ENCODE measurements around the gene DNALI1. TPM values are rescaled to one million over a fixed set of nuclear protein-coding genes. Genes with fewer than 3 reads are reported as not detected.
"Not testable (repeated sequence)": the region's sequence is repeated elsewhere in the genome, so short reads cannot be mapped to it uniquely, and the experiment has no call there.

Gene DNALI1
- total RNA-seq = not detected

- Mint-ChIP-seq H3K36me3 (ENCODE audit: insufficient read depth) (peaks cover 11% of the 10 kb centered on the region), H3K9me3 (no peaks in the 10 kb centered on the region), H3K4me3 (no peak within 1 kb of the TSS), H3K4me1 (ENCODE audit: low read depth) (peaks cover 20% of the 10 kb centered on the region), H3K27me3 (ENCODE audit: low read depth) (peaks cover 3% of the 10 kb centered on the region)
- ATAC-seq (no peak), DNase-seq (no peak)
Observed at GRCh38 chr1:37556712-37557196, at the start of gene DNALI1. TSS of gene DNALI1 (plus strand) at chr1:37556940. CDS start at chr1:37556995, 55 bp downstream.

DNA sequence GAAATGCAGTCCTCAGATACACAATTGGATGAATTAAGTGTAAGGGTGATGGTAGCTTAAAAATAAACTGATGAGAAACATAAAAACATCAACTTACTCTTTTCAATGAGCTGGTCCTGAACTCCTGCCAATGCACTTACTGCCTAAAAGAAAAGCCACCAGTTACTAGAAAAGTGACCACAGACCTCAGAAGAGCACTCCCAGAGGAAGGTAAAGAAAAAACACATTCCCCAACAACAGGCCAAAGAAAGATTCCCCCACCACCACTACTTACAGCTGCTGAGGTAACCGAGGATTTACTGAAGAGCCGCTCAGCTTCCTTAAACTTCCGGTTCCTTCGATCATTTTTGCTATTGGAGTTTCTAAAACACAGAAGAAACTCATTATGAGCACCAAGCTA lies 47.6 kb upstream of the DNALI1 start:
- peaks cover 37% of the 10 kb centered on the region for H3K4me1 Mint-ChIP-seq (ENCODE audit: low read depth)
- no peak for ATAC-seq
- H3K9me3 Mint-ChIP-seq = no peaks in the 10 kb centered on the region
- no peak overlapping the region for H3K4me3 Mint-ChIP-seq
- H3K36me3 Mint-ChIP-seq (ENCODE audit: insufficient read depth) = peaks cover 44% of the 10 kb centered on the region
- no peak for DNase-seq
- no peaks in the 10 kb centered on the region for H3K27me3 Mint-ChIP-seq (ENCODE audit: low read depth)

- Mint-ChIP-seq H3K4me3 (peak overlapping the region; percentile 99), H3K36me3 (ENCODE audit: insufficient read depth) (peaks cover 23% of the 10 kb centered on the region), H3K9me3 (no peaks in the 10 kb centered on the region), H3K4me1 (ENCODE audit: low read depth) (peaks cover 44% of the 10 kb centered on the region), H3K27me3 (ENCODE audit: low read depth) (no peaks in the 10 kb centered on the region)
- DNase-seq (peak; percentile 66), ATAC-seq (peak; percentile 38 to 41)
Observed at GRCh38 chr1:37513795-37514349, 42.9 kb upstream of the DNALI1 start.

GRCh38 chr1:37514350-37515184 lies 42.2 kb upstream of the DNALI1 start, which contains the start of gene MEAF6:
TSS of gene MEAF6 (minus strand) at chr1:37514766. CDS start at chr1:37514746, 20 bp downstream.
- H3K9me3 Mint-ChIP-seq = no peaks in the 10 kb centered on the region
- peaks cover 45% of the 10 kb centered on the region for H3K4me1 Mint-ChIP-seq (ENCODE audit: low read depth)
- DNase-seq (peak; percentile 79), ATAC-seq (peak; percentile 94)
- H3K36me3 Mint-ChIP-seq (ENCODE audit: insufficient read depth) = peaks cover 17% of the 10 kb centered on the region
- peak within 1 kb of the TSS; percentile 99 for H3K4me3 Mint-ChIP-seq
- H3K27me3 Mint-ChIP-seq (ENCODE audit: low read depth) = no peaks in the 10 kb centered on the region

- no peaks in the 10 kb centered on the region for H3K9me3 Mint-ChIP-seq
- H3K4me3 Mint-ChIP-seq = peak overlapping the region; percentile 88
- no peaks in the 10 kb centered on the region for H3K27me3 Mint-ChIP-seq (ENCODE audit: low read depth)
- ATAC-seq = peak in 1 of 2 donors; percentile 1
- no peak for DNase-seq
- H3K36me3 Mint-ChIP-seq (ENCODE audit: insufficient read depth) = peaks cover 17% of the 10 kb centered on the region
- H3K4me1 Mint-ChIP-seq (ENCODE audit: low read depth) = peaks cover 46% of the 10 kb centered on the region
Observed at GRCh38 chr1:37515185-37516034, 41.3 kb upstream of the DNALI1 start.

- Mint-ChIP-seq H3K9me3 (no peaks in the 10 kb centered on the region), H3K36me3 (ENCODE audit: insufficient read depth) (peaks cover 8% of the 10 kb centered on the region), H3K27me3 (ENCODE audit: low read depth) (no peaks in the 10 kb centered on the region)
Observed at GRCh38 chr1:37517569-37517968, 39.2 kb upstream of the DNALI1 start.

GRCh38 chr1:37518241-37518640 lies 38.5 kb upstream of the DNALI1 start:
- peaks cover 26% of the 10 kb centered on the region for H3K4me1 Mint-ChIP-seq (ENCODE audit: low read depth)
- H3K9me3 Mint-ChIP-seq; H3K4me3 Mint-ChIP-seq; DNase-seq; H3K27me3 Mint-ChIP-seq (ENCODE audit: low read depth); ATAC-seq; H3K36me3 Mint-ChIP-seq (ENCODE audit: insufficient read depth): not testable (repeated sequence)

More at GRCh38 chr1:37517569-37517968, 39.2 kb upstream of the DNALI1 start:
- ATAC-seq (no peak), DNase-seq (no peak)
- Mint-ChIP-seq H3K4me1 (ENCODE audit: low read depth) (peaks cover 32% of the 10 kb centered on the region), H3K4me3 (no peak overlapping the region)

DNA sequence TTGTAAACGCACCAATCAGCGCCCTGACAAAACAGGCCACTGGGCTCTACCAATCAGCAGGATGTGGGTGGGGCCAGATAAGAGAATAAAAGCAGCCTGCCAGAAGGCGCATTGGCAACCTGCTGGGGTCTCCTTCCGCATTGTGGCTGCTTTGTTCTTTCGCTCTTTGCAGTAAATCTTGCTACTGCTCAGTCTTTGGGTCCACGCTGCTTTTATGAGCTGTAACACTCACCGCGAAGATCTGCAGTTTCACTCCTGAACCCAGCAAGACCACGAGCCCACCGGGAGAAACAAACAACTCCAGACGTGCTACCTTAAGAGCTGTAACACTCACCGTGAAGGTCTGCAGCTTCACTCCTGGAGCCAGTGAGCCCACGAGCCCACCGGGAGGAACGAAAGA lies 37.8 kb upstream of the DNALI1 start:
- DNase-seq = peak; percentile 30
- not testable (repeated sequence) for H3K27me3 Mint-ChIP-seq (ENCODE audit: low read depth); H3K36me3 Mint-ChIP-seq (ENCODE audit: insufficient read depth); H3K9me3 Mint-ChIP-seq; ATAC-seq
- Mint-ChIP-seq H3K4me3 (peak overlapping the region; percentile 80), H3K4me1 (ENCODE audit: low read depth) (peaks cover 20% of the 10 kb centered on the region)

DNA sequence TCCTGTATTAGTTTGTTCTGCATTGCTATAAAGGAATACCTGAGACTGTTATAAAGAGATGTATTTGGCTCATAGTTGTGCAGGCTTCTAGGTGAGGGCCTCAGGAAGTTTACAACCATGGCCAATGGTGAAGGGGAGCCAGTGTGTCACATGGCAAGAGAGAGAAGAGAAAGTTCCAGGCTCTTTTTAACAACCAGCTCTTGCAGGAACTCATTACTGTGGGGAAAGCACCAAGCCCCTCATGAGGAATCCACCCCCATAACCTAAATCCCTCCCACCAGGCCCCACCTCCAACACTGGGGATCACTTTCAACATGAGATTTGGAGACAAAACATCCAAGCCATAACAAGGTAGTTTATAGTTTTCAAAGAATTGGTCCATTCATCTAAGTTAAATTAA lies 37.1 kb upstream of the DNALI1 start:
- Mint-ChIP-seq H3K9me3 (no peaks in the 10 kb centered on the region), H3K4me1 (ENCODE audit: low read depth) (peaks cover 20% of the 10 kb centered on the region), H3K36me3 (ENCODE audit: insufficient read depth) (no peaks in the 10 kb centered on the region), H3K4me3 (peak overlapping the region; percentile 80), H3K27me3 (ENCODE audit: low read depth) (no peaks in the 10 kb centered on the region)
- ATAC-seq = peak; percentile 23 to 31
- no peak for DNase-seq

- H3K36me3 Mint-ChIP-seq (ENCODE audit: insufficient read depth); H3K4me1 Mint-ChIP-seq (ENCODE audit: low read depth); H3K27me3 Mint-ChIP-seq (ENCODE audit: low read depth): not testable (repeated sequence)
Observed at GRCh38 chr1:37529888-37530287, 26.9 kb upstream of the DNALI1 start.

GRCh38 chr1:37532418-37533156 lies 24.2 kb upstream of the DNALI1 start:
- H3K4me3 Mint-ChIP-seq; H3K27me3 Mint-ChIP-seq (ENCODE audit: low read depth); ATAC-seq; H3K4me1 Mint-ChIP-seq (ENCODE audit: low read depth); DNase-seq; H3K9me3 Mint-ChIP-seq: not testable (repeated sequence)
- peaks cover 20% of the 10 kb centered on the region for H3K36me3 Mint-ChIP-seq (ENCODE audit: insufficient read depth)

More at GRCh38 chr1:37529888-37530287, 26.9 kb upstream of the DNALI1 start:
- not testable (repeated sequence) for H3K4me3 Mint-ChIP-seq, H3K9me3 Mint-ChIP-seq, DNase-seq, ATAC-seq

- Mint-ChIP-seq H3K27me3 (ENCODE audit: low read depth) (no peaks in the 10 kb centered on the region), H3K4me3 (no peak overlapping the region), H3K9me3 (no peaks in the 10 kb centered on the region), H3K36me3 (ENCODE audit: insufficient read depth) (peaks cover 25% of the 10 kb centered on the region), H3K4me1 (ENCODE audit: low read depth) (peaks cover 10% of the 10 kb centered on the region)
- DNase-seq (no peak), ATAC-seq (no peak)
Observed at GRCh38 chr1:37533317-37534093, 23.2 kb upstream of the DNALI1 start.

- no peaks in the 10 kb centered on the region for H3K9me3 Mint-ChIP-seq
- DNase-seq (no peak), ATAC-seq (no peak)
- H3K27me3 Mint-ChIP-seq (ENCODE audit: low read depth) = no peaks in the 10 kb centered on the region
- H3K36me3 Mint-ChIP-seq (ENCODE audit: insufficient read depth) = peaks cover 35% of the 10 kb centered on the region
- H3K4me1 Mint-ChIP-seq (ENCODE audit: low read depth) = peaks cover 10% of the 10 kb centered on the region
- H3K4me3 Mint-ChIP-seq = no peak overlapping the region
Observed at GRCh38 chr1:37537378-37537777, 19.4 kb upstream of the DNALI1 start.
